ENCODE measurements around the gene CCDC34. TPM values are rescaled to one million over a fixed set of nuclear protein-coding genes. Genes with fewer than 3 reads are reported as not detected.

Gene CCDC34
- total and polyA plus RNA-seq, 7 experiments from 2014 or later = 1.3 to 10.0 (median 2.3) TPM

DNA sequence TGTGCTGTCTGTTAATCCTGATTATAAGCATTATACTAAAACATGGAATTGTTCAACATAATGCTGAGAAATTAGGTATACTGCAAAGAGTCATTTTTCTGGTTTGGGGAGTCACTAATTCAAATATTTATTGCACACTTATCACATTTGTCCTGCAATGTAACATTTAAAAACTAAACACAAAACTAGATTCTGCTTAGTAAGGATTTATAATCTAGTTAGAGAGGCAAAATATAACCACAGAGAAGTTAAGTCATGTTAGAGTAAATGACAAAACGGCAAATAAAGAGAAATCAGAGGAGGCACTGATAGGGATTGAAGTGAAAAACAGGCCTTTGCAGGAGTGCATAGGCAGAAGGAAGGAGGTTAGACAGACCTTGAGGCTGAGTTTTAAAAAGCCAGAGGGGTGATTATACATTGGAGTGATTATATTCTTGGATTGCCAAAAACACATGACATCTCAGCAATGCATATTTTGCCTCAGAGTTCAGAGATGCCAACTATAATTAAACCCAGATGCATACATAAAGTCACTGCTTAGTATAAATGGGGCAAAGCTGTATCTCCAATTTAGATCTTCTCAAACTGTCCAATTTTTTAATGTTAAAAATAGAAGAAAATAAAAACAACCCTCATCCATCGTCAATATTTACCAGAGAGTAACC is 49.7 kb downstream of the CCDC34 start:
- Histone ChIP-seq H3K4me1 (ENCODE audit: control insufficient read depth in 2 of 2, insufficient read depth in 2 of 2, low read length in 2 of 2) (no peaks in the 10 kb centered on the region), H3K27me3 (ENCODE audit: control insufficient read depth in 2 of 2, insufficient read depth in 2 of 2, low read length in 2 of 2) (no peaks in the 10 kb centered on the region), H3K9me3 (ENCODE audit: control insufficient read depth in 2 of 3, low read length in 3 of 3) (no peaks in the 10 kb centered on the region), H3K4me3 (ENCODE audit: low read length) (no peak overlapping the region), H3K27ac (ENCODE audit: low read depth, low read length) (no peak overlapping the region), H3K36me3 (ENCODE audit: control insufficient read depth in 2 of 3, insufficient read depth in 3 of 3, low read length in 3 of 3) (no peaks in the 10 kb centered on the region)
- ATAC-seq (no peak), DNase-seq (no peak)
- intact Hi-C loops (cut with micrococcal nuclease) = no loop called here
- no peak overlapping the region for H3K4me3 Mint-ChIP-seq
- CTCF ChIA-PET = no interaction called here
- H3K9me3 Mint-ChIP-seq = no peaks in the 10 kb centered on the region
- no peaks in the 10 kb centered on the region for H3K4me1 Mint-ChIP-seq
- H3K36me3 Mint-ChIP-seq = no peaks in the 10 kb centered on the region
- no peak overlapping the region for H3K27ac Mint-ChIP-seq
- POLR2A ChIA-PET = no interaction called here
- H3K27me3 Mint-ChIP-seq = peaks cover 0 to 5% (median 2%) of the 10 kb centered on the region in 5 donors

DNA sequence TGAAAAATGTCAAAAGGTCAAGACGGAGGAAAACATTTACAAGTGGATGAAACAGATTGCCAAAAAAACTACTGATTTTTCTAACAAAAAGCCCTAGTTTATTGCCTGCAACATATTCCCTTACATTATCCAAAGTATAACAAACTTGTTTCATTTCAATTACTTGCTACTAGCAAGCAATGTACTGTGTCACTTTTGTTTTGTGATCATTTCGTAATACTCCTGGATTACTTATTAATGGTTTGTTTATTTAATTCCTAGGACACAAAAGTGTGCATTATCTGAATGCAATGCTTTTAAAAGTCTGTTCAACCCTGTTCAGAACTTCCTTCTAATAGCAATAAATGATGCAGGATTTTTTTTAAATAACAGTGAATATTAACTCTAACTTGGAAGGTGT is 50.9 kb downstream of the CCDC34 start:
- ChIA-PET POLR2A (no interaction called here), CTCF (no interaction called here)
- Mint-ChIP-seq H3K27ac (no peak overlapping the region), H3K9me3 (no peaks in the 10 kb centered on the region), H3K4me1 (no peaks in the 10 kb centered on the region), H3K36me3 (no peaks in the 10 kb centered on the region), H3K4me3 (no peak overlapping the region), H3K27me3 (peaks cover 0 to 5% (median 5%) of the 10 kb centered on the region in 5 donors)
- intact Hi-C loops (cut with micrococcal nuclease) = no loop called here
- Histone ChIP-seq H3K4me1 (ENCODE audit: control insufficient read depth in 2 of 2, insufficient read depth in 2 of 2, low read length in 2 of 2) (no peaks in the 10 kb centered on the region), H3K27me3 (ENCODE audit: control insufficient read depth in 2 of 2, insufficient read depth in 2 of 2, low read length in 2 of 2) (no peaks in the 10 kb centered on the region), H3K36me3 (ENCODE audit: control insufficient read depth in 2 of 3, insufficient read depth in 3 of 3, low read length in 3 of 3) (no peaks in the 10 kb centered on the region), H3K27ac (ENCODE audit: low read depth, low read length) (no peak overlapping the region), H3K9me3 (ENCODE audit: control insufficient read depth in 2 of 3, low read length in 3 of 3) (no peaks in the 10 kb centered on the region), H3K4me3 (ENCODE audit: low read length) (no peak overlapping the region)
- DNase-seq (no peak), ATAC-seq (no peak)

DNA sequence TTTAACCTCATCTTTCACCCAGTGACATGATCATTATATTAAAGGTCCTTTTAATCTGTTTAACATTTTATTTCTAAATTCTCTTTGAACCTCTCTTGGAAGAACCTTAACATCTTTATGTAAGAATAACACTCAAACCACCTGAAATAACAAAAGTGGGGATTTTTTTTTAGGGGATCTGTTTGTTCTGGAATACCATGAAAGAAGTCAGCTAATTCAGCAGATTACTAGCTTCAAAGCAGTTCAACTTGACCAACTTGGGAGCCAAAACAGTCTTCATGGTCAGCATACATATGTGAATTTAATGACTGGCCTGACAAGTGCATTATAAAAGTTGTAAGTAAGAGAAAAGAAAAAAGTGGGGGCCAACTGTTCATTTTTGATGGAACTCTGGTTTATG is 52.3 kb downstream of the CCDC34 start:
- H3K9me3 Mint-ChIP-seq = peaks cover 0 to 2% (median 0%) of the 10 kb centered on the region in 11 donors
- Histone ChIP-seq H3K27me3 (ENCODE audit: control insufficient read depth in 2 of 2, insufficient read depth in 2 of 2, low read length in 2 of 2) (no peaks in the 10 kb centered on the region), H3K27ac (ENCODE audit: low read depth, low read length) (no peak overlapping the region), H3K4me3 (ENCODE audit: low read length) (no peak overlapping the region), H3K36me3 (ENCODE audit: control insufficient read depth in 2 of 3, insufficient read depth in 3 of 3, low read length in 3 of 3) (no peaks in the 10 kb centered on the region), H3K4me1 (ENCODE audit: control insufficient read depth in 2 of 2, insufficient read depth in 2 of 2, low read length in 2 of 2) (no peaks in the 10 kb centered on the region), H3K9me3 (ENCODE audit: control insufficient read depth in 2 of 3, low read length in 3 of 3) (no peaks in the 10 kb centered on the region)
- CTCF ChIA-PET = no interaction called here
- intact Hi-C loops (cut with micrococcal nuclease) = no loop called here
- no peak overlapping the region for H3K27ac Mint-ChIP-seq
- no peaks in the 10 kb centered on the region for H3K4me1 Mint-ChIP-seq
- ATAC-seq = no peak
- H3K27me3 Mint-ChIP-seq = peaks cover 0 to 5% (median 5%) of the 10 kb centered on the region in 5 donors
- no peak for DNase-seq
- POLR2A ChIA-PET = no interaction called here
- no peak overlapping the region for H3K4me3 Mint-ChIP-seq
- H3K36me3 Mint-ChIP-seq = no peaks in the 10 kb centered on the region

DNA sequence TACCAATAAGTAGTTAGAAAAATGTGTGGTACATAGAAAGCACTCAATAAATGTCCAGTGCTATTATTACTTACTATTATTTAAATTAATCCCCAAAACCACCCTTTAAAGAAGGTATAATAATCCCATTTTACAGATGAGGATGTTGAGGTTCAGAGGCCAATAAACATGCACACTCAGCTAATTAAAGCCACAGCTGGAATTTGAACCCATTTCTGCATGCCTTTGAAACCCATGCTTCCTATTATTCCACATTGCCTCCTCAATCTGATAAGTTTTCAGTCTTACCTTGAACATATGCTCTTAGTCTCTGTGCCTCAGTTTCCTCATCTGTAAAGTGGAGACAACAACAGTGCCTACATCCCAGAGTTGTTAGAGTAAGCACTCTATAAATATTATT is 52.8 kb downstream of the CCDC34 start:
- peaks cover 0 to 3% (median 0%) of the 10 kb centered on the region in 11 donors for H3K9me3 Mint-ChIP-seq
- Histone ChIP-seq H3K4me3 (ENCODE audit: low read length) (no peak overlapping the region), H3K36me3 (ENCODE audit: control insufficient read depth in 2 of 3, insufficient read depth in 3 of 3, low read length in 3 of 3) (no peaks in the 10 kb centered on the region), H3K27ac (ENCODE audit: low read depth, low read length) (no peak overlapping the region), H3K9me3 (ENCODE audit: control insufficient read depth in 2 of 3, low read length in 3 of 3) (no peaks in the 10 kb centered on the region), H3K27me3 (ENCODE audit: control insufficient read depth in 2 of 2, insufficient read depth in 2 of 2, low read length in 2 of 2) (no peaks in the 10 kb centered on the region), H3K4me1 (ENCODE audit: control insufficient read depth in 2 of 2, insufficient read depth in 2 of 2, low read length in 2 of 2) (no peaks in the 10 kb centered on the region)
- intact Hi-C loops (cut with micrococcal nuclease) = no loop called here
- POLR2A ChIA-PET = no interaction called here
- ATAC-seq (no peak), DNase-seq (no peak)
- H3K4me3 Mint-ChIP-seq = no peak overlapping the region
- H3K27ac Mint-ChIP-seq = no peak overlapping the region
- H3K4me1 Mint-ChIP-seq = no peaks in the 10 kb centered on the region
- peaks cover 0 to 5% (median 5%) of the 10 kb centered on the region in 5 donors for H3K27me3 Mint-ChIP-seq
- CTCF ChIA-PET = no interaction called here
- no peaks in the 10 kb centered on the region for H3K36me3 Mint-ChIP-seq

DNA sequence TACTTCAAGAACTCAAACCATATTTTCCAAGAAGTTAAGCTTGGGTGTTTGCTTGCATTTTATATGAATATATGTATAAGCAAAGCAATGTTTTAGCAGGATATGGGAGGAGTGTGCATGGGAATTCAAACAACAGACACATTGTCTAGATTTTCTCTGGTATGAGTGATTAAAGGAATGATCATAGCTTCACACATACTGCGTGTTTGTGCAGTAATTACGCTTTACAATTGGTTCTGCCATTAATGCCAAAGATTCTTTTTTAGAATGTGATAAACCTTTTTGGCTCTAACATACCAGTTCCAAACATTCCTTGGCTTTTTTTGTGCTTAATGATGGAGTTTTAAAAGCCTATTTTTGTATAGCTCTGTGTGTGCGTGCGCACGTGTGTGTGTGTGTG is 54.0 kb downstream of the CCDC34 start:
- CTCF ChIA-PET = no interaction called here
- Mint-ChIP-seq H3K27ac (no peak overlapping the region), H3K4me1 (no peaks in the 10 kb centered on the region), H3K9me3 (peaks cover 0 to 3% (median 0%) of the 10 kb centered on the region in 11 donors), H3K36me3 (no peaks in the 10 kb centered on the region), H3K27me3 (peaks cover 0 to 5% (median 0%) of the 10 kb centered on the region in 5 donors), H3K4me3 (no peak overlapping the region)
- intact Hi-C loops (cut with micrococcal nuclease) = no loop called here
- Histone ChIP-seq H3K27me3 (ENCODE audit: control insufficient read depth in 2 of 2, insufficient read depth in 2 of 2, low read length in 2 of 2) (no peaks in the 10 kb centered on the region), H3K4me1 (ENCODE audit: control insufficient read depth in 2 of 2, insufficient read depth in 2 of 2, low read length in 2 of 2) (no peaks in the 10 kb centered on the region), H3K36me3 (ENCODE audit: control insufficient read depth in 2 of 3, insufficient read depth in 3 of 3, low read length in 3 of 3) (no peaks in the 10 kb centered on the region), H3K27ac (ENCODE audit: low read depth, low read length) (no peak overlapping the region), H3K9me3 (ENCODE audit: control insufficient read depth in 2 of 3, low read length in 3 of 3) (no peaks in the 10 kb centered on the region), H3K4me3 (ENCODE audit: low read length) (no peak overlapping the region)
- ATAC-seq (no peak), DNase-seq (no peak)
- POLR2A ChIA-PET = no interaction called here

DNA sequence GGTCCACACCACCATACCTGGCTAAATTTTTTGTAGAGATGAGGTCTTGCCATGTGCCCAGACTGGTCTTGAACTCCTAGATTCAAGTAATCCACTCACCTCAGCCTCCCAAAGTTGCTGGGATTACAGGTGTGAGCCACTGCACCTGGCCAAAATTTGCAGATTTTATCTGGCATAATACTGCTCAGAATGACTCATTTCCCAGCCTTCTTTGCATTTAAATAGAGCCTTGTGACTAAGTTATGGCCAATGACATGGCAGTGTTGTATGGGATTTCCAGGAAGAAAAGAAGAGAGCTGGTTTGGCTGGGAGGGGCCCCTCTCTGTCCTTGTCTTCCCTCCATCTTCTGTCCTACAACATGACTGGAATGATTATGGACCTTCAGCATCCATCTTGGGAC is 55.8 kb downstream of the CCDC34 start:
- Histone ChIP-seq H3K4me1 (ENCODE audit: control insufficient read depth in 2 of 2, insufficient read depth in 2 of 2, low read length in 2 of 2) (no peaks in the 10 kb centered on the region), H3K36me3 (ENCODE audit: control insufficient read depth in 2 of 3, insufficient read depth in 3 of 3, low read length in 3 of 3) (no peaks in the 10 kb centered on the region), H3K9me3 (ENCODE audit: control insufficient read depth in 2 of 3, low read length in 3 of 3) (no peaks in the 10 kb centered on the region), H3K27me3 (ENCODE audit: control insufficient read depth in 2 of 2, insufficient read depth in 2 of 2, low read length in 2 of 2) (no peaks in the 10 kb centered on the region), H3K27ac (ENCODE audit: low read depth, low read length) (no peak overlapping the region), H3K4me3 (ENCODE audit: low read length) (no peak overlapping the region)
- ATAC-seq (no peak), DNase-seq (no peak)
- peaks cover 0 to 5% (median 0%) of the 10 kb centered on the region in 5 donors for H3K27me3 Mint-ChIP-seq
- no peak overlapping the region for H3K4me3 Mint-ChIP-seq
- CTCF ChIA-PET = interaction anchor here (0.7 kb wide), 1 partner anchor 143 kb away, joined by 3 read pairs; no protein-coding TSS in a partner anchor
- no peak overlapping the region for H3K27ac Mint-ChIP-seq
- intact Hi-C loops (cut with micrococcal nuclease) = no loop called here
- peaks cover 0 to 7% (median 0%) of the 10 kb centered on the region in 11 donors for H3K9me3 Mint-ChIP-seq
- H3K36me3 Mint-ChIP-seq = no peaks in the 10 kb centered on the region
- H3K4me1 Mint-ChIP-seq = no peaks in the 10 kb centered on the region
- POLR2A ChIA-PET = no interaction called here

DNA sequence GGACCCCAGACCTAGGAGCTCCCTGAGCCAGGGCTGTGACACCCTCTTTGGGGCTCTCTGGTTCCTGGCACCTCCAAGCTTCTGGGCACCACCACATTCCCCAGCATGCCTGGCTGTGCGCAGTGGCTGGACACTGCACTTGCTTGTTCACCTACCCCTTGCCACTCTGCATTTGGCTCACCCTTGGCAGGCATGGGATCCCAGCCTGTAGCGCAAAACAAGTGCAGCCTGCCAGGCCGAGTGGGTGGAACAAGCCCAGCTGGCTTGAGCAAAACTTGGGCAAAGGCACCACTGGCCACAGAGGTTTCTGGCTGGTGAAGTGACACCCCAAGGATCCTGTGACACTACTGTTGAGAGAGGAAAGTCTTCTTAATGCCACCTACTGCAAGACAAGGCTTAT is 57.3 kb downstream of the CCDC34 start:
- no peak for ATAC-seq
- no peak for DNase-seq
- Mint-ChIP-seq H3K4me3 (no peak overlapping the region), H3K36me3 (no peaks in the 10 kb centered on the region), H3K4me1 (no peaks in the 10 kb centered on the region), H3K27me3 (peaks cover 0 to 5% (median 0%) of the 10 kb centered on the region in 5 donors), H3K27ac (no peak overlapping the region), H3K9me3 (peaks cover 0 to 7% (median 0%) of the 10 kb centered on the region in 11 donors)
- Histone ChIP-seq H3K9me3 (ENCODE audit: control insufficient read depth in 2 of 3, low read length in 3 of 3) (no peaks in the 10 kb centered on the region), H3K4me1 (ENCODE audit: control insufficient read depth in 2 of 2, insufficient read depth in 2 of 2, low read length in 2 of 2) (no peaks in the 10 kb centered on the region), H3K36me3 (ENCODE audit: control insufficient read depth in 2 of 3, insufficient read depth in 3 of 3, low read length in 3 of 3) (no peaks in the 10 kb centered on the region), H3K27ac (ENCODE audit: low read depth, low read length) (no peak overlapping the region), H3K4me3 (ENCODE audit: low read length) (no peak overlapping the region), H3K27me3 (ENCODE audit: control insufficient read depth in 2 of 2, insufficient read depth in 2 of 2, low read length in 2 of 2) (no peaks in the 10 kb centered on the region)
- ChIA-PET CTCF (no interaction called here), POLR2A (no interaction called here)
- intact Hi-C loops (cut with micrococcal nuclease) = no loop called here

Measured in naive thymus-derived CD4-positive, alpha-beta T cell (primary cell).